Left ventricle myocardium inferior (tissue), 1 donor: ENCODE results near the gene IER5L. TPM values are rescaled to one million over a fixed set of nuclear protein-coding genes. Genes with fewer than 3 reads are reported as not detected.

Experiments
- DNase-seq: peaks from one replicate; pipeline ENCODE4 v3.0.0-alpha.2; 2020
- H3K27ac ChIP-seq: fragments of 200-600 bp; replicated peaks from 2 replicates; pipeline ENCODE4 v1.8.0; 2021
- H3K27me3 ChIP-seq: fragments of 200-600 bp; 2 replicates; pipeline ENCODE4 v1.8.0; 2021; ENCODE audit warnings: low read depth
- H3K36me3 ChIP-seq: fragments of 200-600 bp; 2 replicates; pipeline ENCODE4 v1.8.0; 2021
- H3K4me1 ChIP-seq: fragments of 200-600 bp; 2 replicates; pipeline ENCODE4 v1.8.0; 2021
- H3K4me3 ChIP-seq: fragments of 200-600 bp; 2 replicates; pipeline ENCODE4 v1.8.0; 2021; ENCODE audit warnings: mild to moderate bottlenecking, moderate library complexity
- H3K9me3 ChIP-seq: fragments of 200-600 bp; replicated peaks from 2 replicates; pipeline ENCODE4 v1.8.0; 2021
- CTCF ChIP-seq: fragments of 200-600 bp; IDR thresholded peaks from 2 replicates; pipeline ENCODE4 v1.8.0; 2021; ENCODE audit warnings: antibody characterized with exemption, mild to moderate bottlenecking, borderline replicate concordance
- intact Hi-C: fragments of 100-400 bp; cut with micrococcal nuclease; formaldehyde crosslinking; loops from one replicate; pipeline ENCODE4 v1.11.0; 2022
- total RNA-seq: library from RNA; stranded (reverse); fragmentation: NEBNext Ultra II Directional; extraction: Animal tissue kit (Norgen Biotek cat#: 25700); gene quantifications from one replicate; pipeline ENCODE4 v1.2.1, GENCODE V29; 2021
- donor health status: DM: no; HTN: yes; CAD: no; lungs with severe emphysema.

IER5L gene
- total RNA-seq, 1 donor from 2014 or later, result 3.8 TPM

DNA sequence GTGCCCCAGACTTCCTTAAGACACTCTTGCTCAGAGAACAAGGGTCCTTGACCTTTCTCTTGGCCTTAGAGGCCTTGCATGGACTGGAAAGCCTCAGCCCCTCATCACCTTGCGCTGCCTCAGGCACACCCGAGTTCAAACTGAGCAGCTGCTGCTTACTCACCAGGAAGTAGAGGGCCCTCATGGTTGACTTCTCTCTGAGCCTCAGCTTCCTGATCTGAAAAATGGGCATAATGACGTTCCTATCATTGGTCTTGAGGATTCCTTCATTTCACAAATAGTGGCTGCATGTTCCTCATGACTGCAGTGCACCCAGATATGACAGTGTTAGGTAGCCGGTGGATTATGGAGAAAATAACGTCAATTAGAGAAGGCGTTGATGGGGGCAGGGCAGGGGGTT lies 28.6 kb downstream of the IER5L start:
- TF ChIP-seq CTCF, result no peak
- Histone ChIP-seq H3K4me3 (no peak overlapping the region), H3K36me3 (peaks cover 33% of the 10 kb centered on the region), H3K27me3 (no peaks in the 10 kb centered on the region), H3K4me1 (peaks cover 51% of the 10 kb centered on the region), H3K27ac (peak overlapping the region; percentile 100), H3K9me3 (no peaks in the 10 kb centered on the region)
- intact Hi-C loops, result no loop called here
- no peak for DNase-seq

GRCh38 chr9:129148463-129149204 lies 29.4 kb downstream of the IER5L start:
- no peak overlapping the region for H3K4me3 ChIP-seq
- H3K27me3 ChIP-seq, result no peaks in the 10 kb centered on the region
- peaks cover 59% of the 10 kb centered on the region for H3K4me1 ChIP-seq
- TF ChIP-seq CTCF, result no peak
- H3K36me3 ChIP-seq, result peaks cover 34% of the 10 kb centered on the region
- intact Hi-C loops, result no loop called here
- no peaks in the 10 kb centered on the region for H3K9me3 ChIP-seq
- no peak for DNase-seq
- peak overlapping the region; percentile 100 for H3K27ac ChIP-seq

DNA sequence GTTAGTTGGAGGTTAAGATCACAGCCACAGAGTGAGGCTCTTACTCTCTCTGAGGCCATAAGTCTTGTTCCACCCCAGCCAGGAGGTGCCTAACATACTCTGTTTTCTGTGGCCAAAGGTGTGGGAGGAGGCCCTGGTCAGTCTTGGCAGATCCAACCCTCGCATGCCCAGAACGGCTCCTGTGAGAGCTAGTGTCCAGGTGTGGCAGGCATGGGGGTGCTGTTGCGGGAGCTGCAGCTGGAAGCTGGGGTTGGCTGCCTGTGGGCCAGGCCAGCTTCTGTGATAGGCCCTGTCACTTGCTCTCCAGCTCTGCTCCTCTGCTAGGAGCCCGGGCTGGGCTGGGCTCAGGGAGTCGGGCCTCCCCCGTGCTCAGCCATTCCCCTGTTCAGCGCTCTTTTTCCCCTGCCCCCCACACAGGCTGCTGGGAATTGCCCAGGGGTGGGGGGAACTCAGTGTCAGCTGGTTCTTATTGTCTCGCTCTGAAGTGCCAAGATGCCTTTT lies 31.6 kb downstream of the IER5L start:
- DNase-seq, result no peak
- peaks cover 41% of the 10 kb centered on the region for H3K36me3 ChIP-seq
- H3K4me3 ChIP-seq, result peak overlapping the region; percentile 32
- peak overlapping the region; percentile 100 for H3K27ac ChIP-seq
- intact Hi-C loops, result no loop called here
- H3K27me3 ChIP-seq, result no peaks in the 10 kb centered on the region
- H3K9me3 ChIP-seq, result no peaks in the 10 kb centered on the region
- H3K4me1 ChIP-seq, result peaks cover 81% of the 10 kb centered on the region
- TF ChIP-seq CTCF, result no peak

- peak overlapping the region; percentile 100 for H3K27ac ChIP-seq
- peaks cover 35% of the 10 kb centered on the region for H3K36me3 ChIP-seq
- peak; percentile 61 for DNase-seq
- no peaks in the 10 kb centered on the region for H3K27me3 ChIP-seq
- H3K9me3 ChIP-seq, result no peaks in the 10 kb centered on the region
- no peak for TF ChIP-seq CTCF
- H3K4me3 ChIP-seq, result peak overlapping the region; percentile 32
- peaks cover 87% of the 10 kb centered on the region for H3K4me1 ChIP-seq
- intact Hi-C loops, result no loop called here
Observed at GRCh38 chr9:129145841-129146292, 32.2 kb downstream of the IER5L start.

GRCh38 chr9:129145316-129145715 lies 32.7 kb downstream of the IER5L start:
- Histone ChIP-seq H3K4me1 (peaks cover 93% of the 10 kb centered on the region), H3K27ac (peak overlapping the region; percentile 100), H3K36me3 (peaks cover 29% of the 10 kb centered on the region), H3K9me3 (no peaks in the 10 kb centered on the region), H3K27me3 (no peaks in the 10 kb centered on the region), H3K4me3 (peak overlapping the region; percentile 32)
- DNase-seq, result no peak
- intact Hi-C loops, result no loop called here
- TF ChIP-seq CTCF, result no peak
